Liver (tissue), 9 donors: ENCODE data around the gene HMGB4. TPM values are rescaled to one million over a fixed set of nuclear protein-coding genes. Genes with fewer than 3 reads are reported as not detected.

Experiments used
- DNase-seq: peaks from one replicate; pipeline ENCODE4 v3.0.0-alpha.2; 2017; ENCODE audit warnings: low spot score
- H3K27ac ChIP-seq, 2 donors: one replicate each; pipeline ENCODE4 v1.7.0; 2013; ENCODE audit warnings: inconsistent platforms in 2 of 2, low read length in 2 of 2, control low read depth in 1 of 2, low read depth in 1 of 2, mild to moderate bottlenecking in 1 of 2
- H3K27me3 ChIP-seq, 4 donors: one replicate each; pipeline versions ENCODE4 v1.6.1 to v1.7.0; 2013; ENCODE audit warnings: low read length in 3 of 4, inconsistent platforms in 1 of 4, mild to moderate bottlenecking in 1 of 4, moderate library complexity in 1 of 4; ENCODE audit not compliant: control insufficient read depth in 4 of 4, insufficient read depth in 4 of 4
- H3K36me3 ChIP-seq, 4 donors: one replicate each; pipeline versions ENCODE4 v1.6.1 to v1.7.0; 2013; ENCODE audit warnings: low read length in 3 of 4, mild to moderate bottlenecking in 3 of 4, low read depth in 1 of 4, moderate library complexity in 1 of 4; ENCODE audit not compliant: control insufficient read depth in 4 of 4, insufficient read depth in 3 of 4
- H3K4me1 ChIP-seq, 4 donors: one replicate each; pipeline versions ENCODE4 v1.6.1 to v1.7.0; 2013; ENCODE audit warnings: low read length in 3 of 4, mild to moderate bottlenecking in 3 of 4, moderate library complexity in 1 of 4; ENCODE audit not compliant: control insufficient read depth in 4 of 4, insufficient read depth in 4 of 4
- H3K4me3 ChIP-seq, 3 donors: one replicate each; pipeline versions ENCODE4 v1.6.1 to v1.7.0; 2013; ENCODE audit warnings: low read length in 3 of 3, control low read depth in 1 of 3, low read depth in 1 of 3, mild to moderate bottlenecking in 1 of 3
- H3K9ac ChIP-seq, 2 donors: one replicate each; pipeline ENCODE4 v1.7.0; 2013; ENCODE audit warnings: low read length in 2 of 2, mild to moderate bottlenecking in 2 of 2, moderate library complexity in 2 of 2, control low read depth in 1 of 2, low read depth in 1 of 2
- H3K9me3 ChIP-seq, 4 donors: one replicate each; pipeline versions ENCODE4 v1.6.1 to v1.7.0; 2013; ENCODE audit warnings: low read length in 3 of 4; ENCODE audit not compliant: control insufficient read depth in 4 of 4
- EGR1 ChIP-seq, 2 donors: IDR thresholded peaks; 2 replicates each; pipeline ENCODE4 v1.6.1; 2016 to 2018; ENCODE audit warnings: antibody characterized with exemption in 2 of 2, low read depth in 2 of 2
- FOXA1 ChIP-seq: IDR thresholded peaks from 2 replicates; pipeline ENCODE4 v1.6.1; 2016; ENCODE audit warnings: antibody characterized with exemption
- FOXA2 ChIP-seq: IDR thresholded peaks from 2 replicates; pipeline ENCODE4 v1.6.1; 2016; ENCODE audit warnings: antibody characterized with exemption
- GABPA ChIP-seq, 2 donors: IDR thresholded peaks in 1 of 2; conservative IDR thresholded peaks in 1 of 2; 2 replicates each; pipeline ENCODE4 v1.6.1; 2016; ENCODE audit warnings: antibody characterized with exemption in 2 of 2, mild to moderate bottlenecking in 1 of 2, moderate library complexity in 1 of 2
- HNF4A ChIP-seq, 2 donors: conservative IDR thresholded peaks; 2 replicates each; pipeline ENCODE4 v1.6.1; 2016; ENCODE audit warnings: antibody characterized with exemption in 2 of 2, mild to moderate bottlenecking in 2 of 2
- HNF4G ChIP-seq: IDR thresholded peaks from 2 replicates; pipeline ENCODE4 v1.6.1; 2016; ENCODE audit warnings: antibody characterized with exemption
- JUND ChIP-seq, 2 donors: IDR thresholded peaks; 2 replicates each; pipeline ENCODE4 v1.6.1; 2016; ENCODE audit warnings: antibody characterized with exemption in 2 of 2
- RAD21 ChIP-seq, 2 donors: IDR thresholded peaks; 2 replicates each; pipeline ENCODE4 v1.6.1; 2016; ENCODE audit warnings: antibody characterized with exemption in 2 of 2, mild to moderate bottlenecking in 2 of 2
- RXRA ChIP-seq, 2 donors: IDR thresholded peaks; 2 replicates each; pipeline ENCODE4 v1.6.1; 2017 to 2018; ENCODE audit warnings: antibody characterized with exemption in 2 of 2, mild to moderate bottlenecking in 1 of 2
- SP1 ChIP-seq: IDR thresholded peaks from 2 replicates; pipeline ENCODE4 v1.6.1; 2018; ENCODE audit warnings: antibody characterized with exemption, mild to moderate bottlenecking
- TAF1 ChIP-seq: conservative IDR thresholded peaks from 2 replicates; pipeline ENCODE4 v1.6.1; 2016; ENCODE audit warnings: antibody characterized with exemption, mild to moderate bottlenecking
- YY1 ChIP-seq: IDR thresholded peaks from 2 replicates; pipeline ENCODE4 v1.6.1; 2016; ENCODE audit warnings: antibody characterized with exemption, mild to moderate bottlenecking
- WGBS: extraction: QIAGEN DNeasy Blood & Tissue Kit; methylation state at CpG from one replicate; pipeline ENCODE4 v1.1.7; 2013; 5-methylcytosine and 5-hydroxymethylcytosine counted together
- polyA plus RNA-seq, 2 donors: library from polyadenylated mRNA; stranded (reverse) in 1 of 2; unstranded in 1 of 2; fragments of 200-250 nt in 1 of 2; fragments of >200 nt in 1 of 2; fragmentation: Nextera tagmentation in 1 of 2; extraction: Ambion mirVana in 1 of 2; gene quantifications; one replicate each; pipeline versions ENCODE4 v1.2.1 to v1.2.3, GENCODE V29; 2013 to 2015
- total RNA-seq, 2 donors: library from RNA; depleted of rRNA; stranded (reverse); fragments of >200 nt; gene quantifications; one replicate each; pipeline ENCODE4 v1.2.3, GENCODE V29; 2014
- TF ChIP-seq, protein P1 (sequence below): IDR thresholded peaks from 2 replicates; pipeline ENCODE4 v1.6.1; 2016; ENCODE audit warnings: antibody characterized with exemption
- TF ChIP-seq, protein P2 (sequence below): IDR thresholded peaks from 2 replicates; pipeline ENCODE4 v1.6.1; 2016; ENCODE audit warnings: antibody characterized with exemption
- TF ChIP-seq, protein P3 (sequence below): fragments of 150-350 bp; IDR thresholded peaks from 2 replicates; pipeline ENCODE4 v1.5.1; 2017; ENCODE audit warnings: improper control_type of control experiment, low read depth, low read length; ENCODE audit not compliant: missing input control
- TF ChIP-seq, protein P4 (sequence below): IDR thresholded peaks from 2 replicates; pipeline ENCODE4 v1.6.1; 2016; ENCODE audit warnings: antibody characterized with exemption
- TF ChIP-seq, protein P5 (sequence below): IDR thresholded peaks from 2 replicates; pipeline ENCODE4 v1.6.1; 2016; ENCODE audit warnings: antibody characterized with exemption, mild to moderate bottlenecking
- donor health status: healthy.
- donor health status: healthy.
- donor health status: healthy.
- donor health status: healthy.
- donor health status: healthy.

HMGB4 gene
- total and polyA plus RNA-seq, 4 donors: not detected

DNA sequence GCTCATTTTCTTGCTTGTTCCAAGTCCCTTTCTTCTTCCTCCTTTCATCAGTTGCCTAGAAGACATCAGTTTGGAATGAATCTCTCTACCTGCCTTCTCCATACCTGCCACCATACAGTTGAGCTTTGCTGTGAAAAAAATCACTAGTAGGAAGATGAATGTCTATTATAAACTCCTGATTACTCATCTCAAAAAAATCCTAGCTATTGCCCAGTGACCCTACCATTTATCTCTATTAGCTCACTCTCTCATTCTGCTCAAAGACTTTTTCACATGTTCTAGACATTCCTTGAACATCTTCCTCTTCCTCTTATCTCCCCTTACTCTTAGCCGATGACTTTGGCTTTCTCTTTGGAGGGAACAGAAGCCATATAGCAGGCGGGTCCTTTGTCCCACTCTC lies 49.7 kb upstream of the HMGB4 start (continued):
- TF ChIP-seq, protein P1, sequence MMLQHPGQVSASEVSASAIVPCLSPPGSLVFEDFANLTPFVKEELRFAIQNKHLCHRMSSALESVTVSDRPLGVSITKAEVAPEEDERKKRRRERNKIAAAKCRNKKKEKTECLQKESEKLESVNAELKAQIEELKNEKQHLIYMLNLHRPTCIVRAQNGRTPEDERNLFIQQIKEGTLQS: no peak
- TF ChIP-seq HNF4A (conservative IDR thresholded peaks at IDR 0.05): no peak
- TF ChIP-seq EGR1 (IDR thresholded peaks at IDR 0.05; ENCODE audit: low read depth in 2 of 2): no peak
- TF ChIP-seq YY1: no peak
- TF ChIP-seq, protein P2, sequence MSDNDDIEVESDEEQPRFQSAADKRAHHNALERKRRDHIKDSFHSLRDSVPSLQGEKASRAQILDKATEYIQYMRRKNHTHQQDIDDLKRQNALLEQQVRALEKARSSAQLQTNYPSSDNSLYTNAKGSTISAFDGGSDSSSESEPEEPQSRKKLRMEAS: no peak
- no peak for TF ChIP-seq FOXA2
- no peak for TF ChIP-seq GABPA (IDR thresholded peaks at IDR 0.05 in 1 of 2, conservative IDR thresholded peaks at IDR 0.05 in 1 of 2)

DNA sequence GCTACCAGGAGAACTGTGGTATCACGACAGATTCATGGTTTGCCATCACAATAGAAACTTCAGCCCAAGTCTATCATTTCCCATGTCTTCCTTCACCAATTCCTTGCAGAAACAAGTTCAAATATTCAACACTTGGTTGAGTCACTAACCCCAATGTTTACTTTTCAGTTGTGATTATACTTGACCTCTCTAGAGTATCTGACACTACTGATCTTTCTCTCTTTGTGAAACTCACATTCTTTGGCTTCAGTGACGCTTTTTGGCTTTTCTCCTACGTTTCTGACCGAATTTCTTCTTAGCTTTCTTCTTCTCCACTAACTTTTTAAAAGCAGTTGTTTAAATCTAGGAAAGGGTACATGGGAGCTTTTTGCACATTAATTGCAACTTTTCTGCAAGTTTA lies 48.8 kb upstream of the HMGB4 start:
- Histone ChIP-seq H3K9me3 (peaks cover 0 to 3% (median 2%) of the 10 kb centered on the region in 4 donors), H3K27ac (no peak overlapping the region), H3K4me1 (no peaks in the 10 kb centered on the region), H3K27me3 (no peaks in the 10 kb centered on the region), H3K4me3 (no peak overlapping the region), H3K36me3 (no peaks in the 10 kb centered on the region), H3K9ac (no peak overlapping the region)
- no peak for DNase-seq
- TF ChIP-seq, protein P3, sequence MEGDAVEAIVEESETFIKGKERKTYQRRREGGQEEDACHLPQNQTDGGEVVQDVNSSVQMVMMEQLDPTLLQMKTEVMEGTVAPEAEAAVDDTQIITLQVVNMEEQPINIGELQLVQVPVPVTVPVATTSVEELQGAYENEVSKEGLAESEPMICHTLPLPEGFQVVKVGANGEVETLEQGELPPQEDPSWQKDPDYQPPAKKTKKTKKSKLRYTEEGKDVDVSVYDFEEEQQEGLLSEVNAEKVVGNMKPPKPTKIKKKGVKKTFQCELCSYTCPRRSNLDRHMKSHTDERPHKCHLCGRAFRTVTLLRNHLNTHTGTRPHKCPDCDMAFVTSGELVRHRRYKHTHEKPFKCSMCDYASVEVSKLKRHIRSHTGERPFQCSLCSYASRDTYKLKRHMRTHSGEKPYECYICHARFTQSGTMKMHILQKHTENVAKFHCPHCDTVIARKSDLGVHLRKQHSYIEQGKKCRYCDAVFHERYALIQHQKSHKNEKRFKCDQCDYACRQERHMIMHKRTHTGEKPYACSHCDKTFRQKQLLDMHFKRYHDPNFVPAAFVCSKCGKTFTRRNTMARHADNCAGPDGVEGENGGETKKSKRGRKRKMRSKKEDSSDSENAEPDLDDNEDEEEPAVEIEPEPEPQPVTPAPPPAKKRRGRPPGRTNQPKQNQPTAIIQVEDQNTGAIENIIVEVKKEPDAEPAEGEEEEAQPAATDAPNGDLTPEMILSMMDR: no peak
- TF ChIP-seq FOXA1 (no peak), TAF1 (no peak), GABPA (IDR thresholded peaks at IDR 0.05 in 1 of 2, conservative IDR thresholded peaks at IDR 0.05 in 1 of 2) (no peak), HNF4G (no peak), HNF4A (conservative IDR thresholded peaks at IDR 0.05) (no peak), FOXA2 (no peak), EGR1 (IDR thresholded peaks at IDR 0.05; ENCODE audit: low read depth in 2 of 2) (no peak)
- TF ChIP-seq, protein P4, sequence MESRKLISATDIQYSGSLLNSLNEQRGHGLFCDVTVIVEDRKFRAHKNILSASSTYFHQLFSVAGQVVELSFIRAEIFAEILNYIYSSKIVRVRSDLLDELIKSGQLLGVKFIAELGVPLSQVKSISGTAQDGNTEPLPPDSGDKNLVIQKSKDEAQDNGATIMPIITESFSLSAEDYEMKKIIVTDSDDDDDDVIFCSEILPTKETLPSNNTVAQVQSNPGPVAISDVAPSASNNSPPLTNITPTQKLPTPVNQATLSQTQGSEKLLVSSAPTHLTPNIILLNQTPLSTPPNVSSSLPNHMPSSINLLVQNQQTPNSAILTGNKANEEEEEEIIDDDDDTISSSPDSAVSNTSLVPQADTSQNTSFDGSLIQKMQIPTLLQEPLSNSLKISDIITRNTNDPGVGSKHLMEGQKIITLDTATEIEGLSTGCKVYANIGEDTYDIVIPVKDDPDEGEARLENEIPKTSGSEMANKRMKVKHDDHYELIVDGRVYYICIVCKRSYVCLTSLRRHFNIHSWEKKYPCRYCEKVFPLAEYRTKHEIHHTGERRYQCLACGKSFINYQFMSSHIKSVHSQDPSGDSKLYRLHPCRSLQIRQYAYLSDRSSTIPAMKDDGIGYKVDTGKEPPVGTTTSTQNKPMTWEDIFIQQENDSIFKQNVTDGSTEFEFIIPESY: no peak
- TF ChIP-seq, protein P2: no peak
- WGBS: 58% methylated on average over 4 of the region's 4 CpGs

DNA sequence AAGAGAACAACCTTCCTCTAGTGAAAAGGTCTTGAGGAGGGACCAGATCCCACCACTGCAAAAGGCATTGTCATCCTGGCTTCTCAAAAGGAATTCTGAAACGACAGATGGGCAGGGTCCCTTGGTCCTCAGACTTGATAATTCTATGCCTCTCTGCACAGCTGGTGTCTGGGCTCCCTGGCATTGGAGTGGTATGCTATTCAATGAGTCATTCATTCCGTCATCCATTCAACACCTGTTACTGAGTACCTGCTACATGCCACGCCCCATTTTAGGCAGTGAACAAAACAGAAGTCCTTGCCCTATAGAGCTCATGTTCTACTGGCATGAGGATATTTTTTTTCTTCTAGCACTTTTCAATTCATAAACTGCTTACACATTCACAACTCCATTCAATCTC lies 45.8 kb upstream of the HMGB4 start:
- Histone ChIP-seq H3K4me1 (no peaks in the 10 kb centered on the region), H3K27ac (no peak overlapping the region), H3K9me3 (no peaks in the 10 kb centered on the region), H3K36me3 (no peaks in the 10 kb centered on the region), H3K27me3 (peaks cover 0 to 2% (median 0%) of the 10 kb centered on the region in 4 donors), H3K4me3 (no peak overlapping the region), H3K9ac (no peak overlapping the region)
- WGBS: 81% methylated on average over 3 of the region's 3 CpGs
- no peak for DNase-seq
- TF ChIP-seq, protein P4: no peak
- TF ChIP-seq HNF4A (conservative IDR thresholded peaks at IDR 0.05): no peak
- TF ChIP-seq, protein P3: no peak
- TF ChIP-seq JUND (IDR thresholded peaks at IDR 0.05): no peak
- no peak for TF ChIP-seq SP1
- TF ChIP-seq EGR1 (IDR thresholded peaks at IDR 0.05; ENCODE audit: low read depth in 2 of 2): no peak
- TF ChIP-seq, protein P2: no peak
- TF ChIP-seq RXRA (IDR thresholded peaks at IDR 0.05): no peak
- TF ChIP-seq, protein P5, sequence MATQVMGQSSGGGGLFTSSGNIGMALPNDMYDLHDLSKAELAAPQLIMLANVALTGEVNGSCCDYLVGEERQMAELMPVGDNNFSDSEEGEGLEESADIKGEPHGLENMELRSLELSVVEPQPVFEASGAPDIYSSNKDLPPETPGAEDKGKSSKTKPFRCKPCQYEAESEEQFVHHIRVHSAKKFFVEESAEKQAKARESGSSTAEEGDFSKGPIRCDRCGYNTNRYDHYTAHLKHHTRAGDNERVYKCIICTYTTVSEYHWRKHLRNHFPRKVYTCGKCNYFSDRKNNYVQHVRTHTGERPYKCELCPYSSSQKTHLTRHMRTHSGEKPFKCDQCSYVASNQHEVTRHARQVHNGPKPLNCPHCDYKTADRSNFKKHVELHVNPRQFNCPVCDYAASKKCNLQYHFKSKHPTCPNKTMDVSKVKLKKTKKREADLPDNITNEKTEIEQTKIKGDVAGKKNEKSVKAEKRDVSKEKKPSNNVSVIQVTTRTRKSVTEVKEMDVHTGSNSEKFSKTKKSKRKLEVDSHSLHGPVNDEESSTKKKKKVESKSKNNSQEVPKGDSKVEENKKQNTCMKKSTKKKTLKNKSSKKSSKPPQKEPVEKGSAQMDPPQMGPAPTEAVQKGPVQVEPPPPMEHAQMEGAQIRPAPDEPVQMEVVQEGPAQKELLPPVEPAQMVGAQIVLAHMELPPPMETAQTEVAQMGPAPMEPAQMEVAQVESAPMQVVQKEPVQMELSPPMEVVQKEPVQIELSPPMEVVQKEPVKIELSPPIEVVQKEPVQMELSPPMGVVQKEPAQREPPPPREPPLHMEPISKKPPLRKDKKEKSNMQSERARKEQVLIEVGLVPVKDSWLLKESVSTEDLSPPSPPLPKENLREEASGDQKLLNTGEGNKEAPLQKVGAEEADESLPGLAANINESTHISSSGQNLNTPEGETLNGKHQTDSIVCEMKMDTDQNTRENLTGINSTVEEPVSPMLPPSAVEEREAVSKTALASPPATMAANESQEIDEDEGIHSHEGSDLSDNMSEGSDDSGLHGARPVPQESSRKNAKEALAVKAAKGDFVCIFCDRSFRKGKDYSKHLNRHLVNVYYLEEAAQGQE: no peak
- TF ChIP-seq RAD21 (IDR thresholded peaks at IDR 0.05): no peak
- TF ChIP-seq FOXA2: no peak
